ENCODE data around the gene WWOX. TPM values are rescaled to one million over a fixed set of nuclear protein-coding genes. Genes with fewer than 3 reads are reported as not detected.

The WWOX gene
- total and polyA plus RNA-seq, 2 donors (not counting 3 experiments of a cell fraction or from before 2014, with no cell fraction given): 6.2 to 12.5 TPM

GRCh38 chr16:78499399-78499798 lies 399.9 kb downstream of the WWOX start:
- Histone ChIP-seq H3K4me3 (replicated peaks in 1 of 3; ENCODE audit: insufficient read depth in 1 of 3, low read depth in 1 of 3, low read length in 3 of 3) (no peak overlapping the region), H3K9me3 (replicated peaks; ENCODE audit: control insufficient read depth, insufficient read depth, low read length) (no peaks in the 10 kb centered on the region), H3K4me2 (ENCODE audit: insufficient read depth, low read length) (no peak overlapping the region), H3K4me1 (ENCODE audit: control insufficient read depth, extremely low read depth, insufficient read depth, low read length) (no peaks in the 10 kb centered on the region), H3K27ac (ENCODE audit: insufficient read depth, low read depth, low read length) (no peak overlapping the region), H3K79me2 (ENCODE audit: control insufficient read depth, insufficient read depth, low read length) (no peaks in the 10 kb centered on the region), H3K27me3 (ENCODE audit: control insufficient read depth in 2 of 2, insufficient read depth in 2 of 2, low read length in 2 of 2) (no peaks in the 10 kb centered on the region), H3K9me1 (replicated peaks; ENCODE audit: control insufficient read depth, extremely low read depth, insufficient read depth, low read length) (no peaks in the 10 kb centered on the region), H2AFZ (ENCODE audit: low read depth, low read length) (no peak overlapping the region), H3K36me3 (ENCODE audit: control insufficient read depth in 2 of 2, extremely low read depth in 1 of 2, insufficient read depth in 2 of 2, low read length in 2 of 2) (no peaks in the 10 kb centered on the region), H4K20me1 (replicated peaks; ENCODE audit: control insufficient read depth, extremely low read depth, insufficient read depth, low read length) (no peaks in the 10 kb centered on the region), H3K9ac (replicated peaks; ENCODE audit: extremely low read depth, insufficient read depth, low read length) (no peak overlapping the region)
- BruUV-seq (replicated peaks): no TSS peak
- no peak for DNase-seq (ENCODE audit: low read depth, low spot score)
- dilution Hi-C loops (cut with MboI; ENCODE audit: extremely low pct_ligation_motif_present, low sequenced_read_pairs) (no loop called here), intact Hi-C loops (cut with micrococcal nuclease) (no loop called here)
- CTCF ChIA-PET: no interaction called here
- POLR2A ChIA-PET: no interaction called here
- no peak for FAIRE-seq
- TF ChIP-seq EZH2 (IDR thresholded peaks at IDR 0.05; ENCODE audit: borderline replicate concordance, low read depth, low read length, severe bottlenecking): no peak
- TF ChIP-seq MYC (IDR thresholded peaks at IDR 0.05; ENCODE audit: low read depth, low read length): no peak
- TF ChIP-seq GATA2 (IDR thresholded peaks at IDR 0.05; ENCODE audit: insufficient read depth, insufficient read length, low read depth, low read length): no peak
- no peak for TF ChIP-seq CTCF (IDR thresholded peaks at IDR 0.05; ENCODE audit: extremely low read depth in 1 of 2, insufficient read depth in 1 of 2, low read depth in 1 of 2, low read length in 2 of 2)
- TF ChIP-seq MAX (IDR thresholded peaks at IDR 0.05; ENCODE audit: insufficient read depth, insufficient read length): no peak
- TF ChIP-seq POLR2A (IDR thresholded peaks at IDR 0.05; ENCODE audit: low read depth, low read length): no peak
- no peak for TF ChIP-seq FOS (IDR thresholded peaks at IDR 0.05; ENCODE audit: borderline replicate concordance, insufficient read depth, low read length)
- no peak for TF ChIP-seq POLR2AphosphoS5 (IDR thresholded peaks at IDR 0.05; ENCODE audit: insufficient read depth, low read depth, low read length)
- TF ChIP-seq JUN (IDR thresholded peaks at IDR 0.05; ENCODE audit: borderline replicate concordance, insufficient read depth, insufficient read length, low read depth): no peak
